K562 (cell line): ENCODE data around the gene EXOC6. TPM values are rescaled to one million over a fixed set of nuclear protein-coding genes. Genes with fewer than 3 reads are reported as not detected.

Experiments used
- ATAC-seq: fragments of 200-7000 bp; cut with Tn5 transposase; 3 replicates; pipeline ENCODE4 v1.9.1; 2020; ENCODE audit warnings: moderate library complexity
- BruUV-seq: library from RNA; stranded (reverse); fragments of 400-500 nt; replicated peaks from 2 replicates; lab custom pipeline; 2021; lab: Mats Ljungman, UMichigan
- CTCF ChIA-PET: fragments of 300-600 bp; formaldehyde crosslinking; extraction: SDS; loops from one replicate; lab custom pipeline; 2021; ENCODE audit warnings: low intra/inter-chr PET ratio; lab: Yijun Ruan, JAX
- POLR2A ChIA-PET: fragments of 300-600, 350-650 bp; sonication (Branson Sonifier 250); formaldehyde crosslinking; extraction: SDS; loops from one replicate; lab custom pipeline; 2021; ENCODE audit warnings: antibody characterized with exemption, inconsistent platforms; lab: Yijun Ruan, JAX
- DNase-seq, 4 experiments: peaks; one replicate each; pipeline versions ENCODE4 v3.0.0 to v3.0.0-alpha.2; 2011 to 2018; ENCODE audit warnings: low spot score in 3 of 4, mixed read lengths in 3 of 4; ENCODE audit errors: extremely low read depth in 1 of 4
- FAIRE-seq: peaks from 2 replicates; lab custom pipeline; 2011; peaks lifted over from hg19 to GRCh38; lab: Jason Lieb, UNC
- H2AFZ ChIP-seq: 2 replicates; pipeline ENCODE4 v1.6.0; 2011; ENCODE audit warnings: low read depth, low read length, control low read depth, inconsistent platforms
- H3K27ac ChIP-seq: fragments of 200-600 bp; 3 replicates; pipeline ENCODE4 v1.8.0; 2011; ENCODE audit warnings: low read depth, mild to moderate bottlenecking, control low read depth, inconsistent platforms, low read length, moderate library complexity, mixed read lengths; ENCODE audit errors: extremely low read depth
- H3K27me3 ChIP-seq, 2 experiments: fragments of 300-600 bp in 1 of 2; 2 replicates in 1 of 2; 3 replicates in 1 of 2; pipeline versions ENCODE4 v1.6.0 to v1.8.0; 2011; ENCODE audit warnings: inconsistent platforms in 2 of 2, low read length in 2 of 2, mild to moderate bottlenecking in 1 of 2, mixed read lengths in 1 of 2, moderate library complexity in 1 of 2; ENCODE audit not compliant: control insufficient read depth in 2 of 2, insufficient read depth in 2 of 2
- H3K36me3 ChIP-seq: fragments of 300-600 bp; 3 replicates; pipeline ENCODE4 v1.8.0; 2011; ENCODE audit warnings: mild to moderate bottlenecking, low read length, inconsistent platforms; ENCODE audit not compliant: control insufficient read depth, insufficient read depth
- H3K4me1 ChIP-seq, 2 experiments: fragments of 200-600 bp in 1 of 2; replicated peaks in 1 of 2; 2 replicates in 1 of 2; 3 replicates in 1 of 2; pipeline versions ENCODE4 v1.5.1 to v1.8.0; 2011; ENCODE audit warnings: inconsistent platforms in 2 of 2, low read length in 2 of 2, mild to moderate bottlenecking in 1 of 2, mixed read lengths in 1 of 2, moderate library complexity in 1 of 2; ENCODE audit not compliant: control insufficient read depth in 2 of 2, insufficient read depth in 2 of 2
- H3K4me2 ChIP-seq: 2 replicates; pipeline ENCODE4 v1.6.1; 2011; ENCODE audit warnings: low read length, control low read depth, inconsistent platforms, mixed read lengths; ENCODE audit not compliant: insufficient read depth
- H3K4me3 ChIP-seq: fragments of 200-600 bp; sonication (generic), shearing (Covaris generic); 2 replicates; pipeline ENCODE4 v1.5.1; 2016; ENCODE audit warnings: control low read depth, inconsistent platforms
- H3K79me2 ChIP-seq: fragments of 200-600 bp; 3 replicates; pipeline ENCODE4 v1.8.0; 2011; ENCODE audit warnings: low read length, inconsistent platforms; ENCODE audit not compliant: control insufficient read depth, insufficient read depth
- H3K9ac ChIP-seq, 2 experiments: 2 replicates each; pipeline versions ENCODE4 v1.6.0 to v1.6.1; 2011; ENCODE audit warnings: low read depth in 2 of 2, low read length in 2 of 2, control low read depth in 1 of 2, inconsistent platforms in 1 of 2, mild to moderate bottlenecking in 1 of 2, mixed read lengths in 1 of 2; ENCODE audit not compliant: insufficient read depth in 1 of 2
- H3K9me1 ChIP-seq: one replicate; pipeline ENCODE4 v1.6.0; 2011; ENCODE audit warnings: inconsistent platforms, mild to moderate bottlenecking, low read length, moderate library complexity; ENCODE audit not compliant: control insufficient read depth, insufficient read depth
- H3K9me3 ChIP-seq: replicated peaks from 2 replicates; pipeline ENCODE4 v1.5.1; 2011; ENCODE audit warnings: low read depth, low read length, inconsistent platforms; ENCODE audit not compliant: control insufficient read depth, insufficient read depth
- H4K20me1 ChIP-seq: replicated peaks from 2 replicates; pipeline ENCODE4 v1.6.1; 2011; ENCODE audit warnings: low read length, inconsistent platforms, mixed read lengths; ENCODE audit not compliant: control insufficient read depth, insufficient read depth
- SMARCC2 ChIP-seq: fragments of 450-650 bp; IDR thresholded peaks from 2 replicates; pipeline ENCODE4 v1.6.1; 2017; ENCODE audit warnings: antibody characterized with exemption, moderate library complexity, mild to moderate bottlenecking, low read depth
- WGBS: fragments of 100-300 bp; shearing (Covaris generic); methylation state at CpG from one replicate; pipeline ENCODE4 v1.1.6; 2016; ENCODE audit warnings: low coverage, mixed read lengths; ENCODE audit not compliant: insufficient coverage; ENCODE audit errors: missing lambda C conversion rate; 5-methylcytosine and 5-hydroxymethylcytosine counted together
- in situ Hi-C: fragments of 300-500 bp; cut with MboI; formaldehyde crosslinking; loops from 4 replicates; pipeline ENCODE4 v1.15.0; 2018; ENCODE audit warnings: inconsistent platforms, mixed read lengths
- intact Hi-C: fragments of 100-400 bp; cut with micrococcal nuclease; formaldehyde crosslinking; loops from 2 replicates; pipeline ENCODE4 v1.14.2; 2022
- polyA plus RNA-seq, 8 experiments: library from polyadenylated mRNA; depleted of rRNA in 4 of 8; stranded (reverse) in 5 of 8; unstranded in 3 of 8; fragments of >200 nt; fragmentation: Nextera tagmentation in 2 of 8; fragmentation: Illumina TruSeq in 1 of 8; extraction: Ambion mirVana in 2 of 8; extraction: Trizol in 1 of 8; gene quantifications; 2 replicates each; pipeline versions ENCODE4 v1.2.1 to v1.2.3, GENCODE V29; 2011 to 2014; ENCODE audit warnings: inconsistent platforms in 1 of 8, missing spikeins in 1 of 8
- total RNA-seq, 7 experiments: library from RNA; depleted of rRNA in 6 of 7; stranded (reverse); fragments of >200 nt in 6 of 7; fragmentation: Illumina TruSeq in 2 of 7; extraction: Trizol in 2 of 7; gene quantifications; 2 replicates each; pipeline versions ENCODE4 v1.2.1 to v1.2.3, GENCODE V29; 2011 to 2021; ENCODE audit warnings: low replicate concordance in 1 of 7
- TF ChIP-seq, protein P1 (sequence below): sonication (generic); formaldehyde crosslinking; IDR thresholded peaks from 2 replicates; pipeline ENCODE4 v1.8.1; 2023; ENCODE audit warnings: mild to moderate bottlenecking, missing genetic modification reagents, moderate library complexity

EXOC6 gene
- total and polyA plus RNA-seq, 9 of the 15 experiments (the other 6 are each of a cell fraction or from before 2014, with no cell fraction given), result 13.9 to 42.8 (median 24.9) TPM

GRCh38 chr10:93075369-93076221 lies 227.3 kb downstream of the EXOC6 start:
- POLR2A ChIA-PET, result interaction anchor here (0.5 to 0.6 kb wide), 2 partner anchors 8 to 86 kb away, joined by 3 read pairs; no protein-coding TSS in a partner anchor
- no peak for DNase-seq
- TF ChIP-seq, protein P1, sequence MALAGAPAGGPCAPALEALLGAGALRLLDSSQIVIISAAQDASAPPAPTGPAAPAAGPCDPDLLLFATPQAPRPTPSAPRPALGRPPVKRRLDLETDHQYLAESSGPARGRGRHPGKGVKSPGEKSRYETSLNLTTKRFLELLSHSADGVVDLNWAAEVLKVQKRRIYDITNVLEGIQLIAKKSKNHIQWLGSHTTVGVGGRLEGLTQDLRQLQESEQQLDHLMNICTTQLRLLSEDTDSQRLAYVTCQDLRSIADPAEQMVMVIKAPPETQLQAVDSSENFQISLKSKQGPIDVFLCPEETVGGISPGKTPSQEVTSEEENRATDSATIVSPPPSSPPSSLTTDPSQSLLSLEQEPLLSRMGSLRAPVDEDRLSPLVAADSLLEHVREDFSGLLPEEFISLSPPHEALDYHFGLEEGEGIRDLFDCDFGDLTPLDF (CRISPR knock-in tag), result no peak
- TF ChIP-seq SMARCC2, result no peak
- Histone ChIP-seq H3K9me3 (peaks cover 2% of the 10 kb centered on the region; the same call in 1 of the 2 replicates), H4K20me1 (no peaks in the 10 kb centered on the region; the same call in 1 of the 2 replicates), H3K4me3 (no peak overlapping the region), H3K9me1 (peaks cover 2% of the 10 kb centered on the region), H2AFZ (no peak overlapping the region), H3K27me3 (peaks cover 0 to 2% of the 10 kb centered on the region in 2 experiments; a peak in 3 of 5 replicates), H3K4me2 (no peak overlapping the region), H3K27ac (no peak overlapping the region), H3K36me3 (no peaks in the 10 kb centered on the region), H3K4me1 (peaks cover 29 to 43% of the 10 kb centered on the region in 2 experiments; a peak in 4 of 5 replicates), H3K9ac (no peak overlapping the region), H3K79me2 (no peaks in the 10 kb centered on the region)
- WGBS, result 54% methylated on average over 18 of the region's 25 CpGs
- intact Hi-C loops (loop anchor here (5.0 to 10.0 kb wide), 2 partner anchors 68 to 481 kb away; partner anchors contain the start of gene KIF11), in situ Hi-C loops (no loop called here)
- no peak for FAIRE-seq
- no TSS peak for BruUV-seq
- CTCF ChIA-PET, result no interaction called here
- ATAC-seq, result no peak
